Astrocyte (in vitro differentiated cells and primary cell): Measurements from ENCODE around the gene MMP28. TPM values are rescaled to one million over a fixed set of nuclear protein-coding genes. Genes with fewer than 3 reads are reported as not detected.

Experiments
- DNase-seq: peaks from one replicate; pipeline ENCODE4 v3.0.0-alpha.2; 2010; ENCODE audit warnings: low read depth
- FAIRE-seq: peaks from 2 replicates; lab custom pipeline; 2011; peaks lifted over from hg19 to GRCh38; lab: Jason Lieb, UNC
- H2AFZ ChIP-seq: 2 replicates; pipeline ENCODE4 v1.6.0; 2012; ENCODE audit warnings: low read depth, low read length, inconsistent platforms
- H3K27ac ChIP-seq: 2 replicates; pipeline ENCODE4 v1.5.1; 2011; ENCODE audit warnings: low read depth, low read length, inconsistent platforms
- H3K27me3 ChIP-seq: 2 replicates; pipeline ENCODE4 v1.6.0; 2011; ENCODE audit warnings: low read length, inconsistent platforms; ENCODE audit not compliant: insufficient read depth
- H3K36me3 ChIP-seq: 2 replicates; pipeline ENCODE4 v1.5.1; 2011; ENCODE audit warnings: low read length, inconsistent platforms; ENCODE audit not compliant: insufficient read depth
- H3K4me1 ChIP-seq: 2 replicates; pipeline ENCODE4 v1.5.1; 2011; ENCODE audit warnings: low read length, inconsistent platforms; ENCODE audit not compliant: insufficient read depth
- H3K4me2 ChIP-seq: 2 replicates; pipeline ENCODE4 v1.6.0; 2012; ENCODE audit warnings: low read length, inconsistent platforms
- H3K4me3 ChIP-seq: 2 replicates; pipeline ENCODE4 v1.5.1; 2011; ENCODE audit warnings: low read depth, mild to moderate bottlenecking, low read length, inconsistent platforms; ENCODE audit not compliant: insufficient read depth
- H3K79me2 ChIP-seq: 2 replicates; pipeline ENCODE4 v1.6.0; 2012; ENCODE audit warnings: mild to moderate bottlenecking, low read length, inconsistent platforms; ENCODE audit not compliant: insufficient read depth
- H3K9ac ChIP-seq: 2 replicates; pipeline ENCODE4 v1.6.0; 2012; ENCODE audit warnings: mild to moderate bottlenecking, low read length, inconsistent platforms
- H3K9me3 ChIP-seq: 2 replicates; pipeline ENCODE4 v1.5.1; 2012; ENCODE audit warnings: low read depth, mild to moderate bottlenecking, low read length, inconsistent platforms; ENCODE audit not compliant: insufficient read depth
- H4K20me1 ChIP-seq: 2 replicates; pipeline ENCODE4 v1.6.0; 2012; ENCODE audit warnings: low read length, inconsistent platforms; ENCODE audit not compliant: insufficient read depth
- H3K27ac Mint-ChIP-seq: one replicate; pipeline ENCODE4 v1.8.0; 2021; ENCODE audit warnings: mild to moderate bottlenecking, mixed read lengths; ENCODE audit not compliant: unreplicated experiment
- H3K27me3 Mint-ChIP-seq: one replicate; pipeline ENCODE4 v1.8.0; 2021; ENCODE audit warnings: low read depth, mixed read lengths; ENCODE audit not compliant: unreplicated experiment
- H3K36me3 Mint-ChIP-seq: one replicate; pipeline ENCODE4 v1.8.0; 2021; ENCODE audit warnings: low read depth, mixed read lengths; ENCODE audit not compliant: unreplicated experiment
- H3K4me1 Mint-ChIP-seq: one replicate; pipeline ENCODE4 v1.8.0; 2021; ENCODE audit warnings: low read depth, mixed read lengths; ENCODE audit not compliant: unreplicated experiment
- H3K4me3 Mint-ChIP-seq: one replicate; pipeline ENCODE4 v1.8.0; 2021; ENCODE audit warnings: mild to moderate bottlenecking, moderate library complexity, mixed read lengths; ENCODE audit not compliant: unreplicated experiment
- H3K9me3 Mint-ChIP-seq: one replicate; pipeline ENCODE4 v1.8.0; 2021; ENCODE audit warnings: mild to moderate bottlenecking, mixed read lengths; ENCODE audit not compliant: unreplicated experiment
- CTCF ChIP-seq: IDR thresholded peaks from 2 replicates; pipeline ENCODE4 v1.5.1; 2011; ENCODE audit warnings: low read depth, mild to moderate bottlenecking, inconsistent platforms, low read length, moderate library complexity; ENCODE audit not compliant: insufficient read depth
- EZH2 ChIP-seq: IDR thresholded peaks from 2 replicates; pipeline ENCODE4 v1.6.1; 2012; ENCODE audit warnings: mild to moderate bottlenecking, low read length, inconsistent platforms; ENCODE audit not compliant: insufficient read depth
- total RNA-seq: library from RNA; stranded (reverse); gene quantifications from 2 replicates; pipeline ENCODE4 v1.2.1, GENCODE V29; 2021

Gene MMP28
- total RNA-seq, 1 donor from 2014 or later, result 1.2 TPM

- no peaks in the 10 kb centered on the region for H3K9me3 Mint-ChIP-seq
- no peak overlapping the region for H3K27ac Mint-ChIP-seq
- Histone ChIP-seq H3K27ac (no peak overlapping the region), H3K27me3 (no peaks in the 10 kb centered on the region), H3K9me3 (no peaks in the 10 kb centered on the region), H3K4me2 (no peak overlapping the region), H3K79me2 (peaks cover 3% of the 10 kb centered on the region), H3K4me3 (no peak overlapping the region), H4K20me1 (peaks cover 22% of the 10 kb centered on the region), H3K4me1 (peaks cover 18% of the 10 kb centered on the region), H2AFZ (no peak overlapping the region), H3K36me3 (peaks cover 33% of the 10 kb centered on the region), H3K9ac (no peak overlapping the region)
- peaks cover 4% of the 10 kb centered on the region for H3K36me3 Mint-ChIP-seq
- DNase-seq (no peak), FAIRE-seq (no peak)
- no peak overlapping the region for H3K4me3 Mint-ChIP-seq
- H3K4me1 Mint-ChIP-seq, result peaks cover 2% of the 10 kb centered on the region
- TF ChIP-seq CTCF, result no peak
- TF ChIP-seq EZH2, result no peak
- no peaks in the 10 kb centered on the region for H3K27me3 Mint-ChIP-seq
These were observed 79.3 kb downstream of the MMP28 start for GRCh38 chr17:35716173-35716572.

Other genes starting within 250 kb of the MMP28 start
- not detected in 2 replicates for gene SLFN14, start 234.8 kb downstream of the MMP28 start, total RNA-seq
- gene PEX12, start 217.1 kb downstream of the MMP28 start, total RNA-seq, result 3.9 and 5.6 TPM in 2 replicates
- gene AP2B1, start 208.3 kb downstream of the MMP28 start, total RNA-seq, result 288 and 313 TPM in 2 replicates
- 19.1 and 21.7 TPM in 2 replicates for gene RASL10B, start 64.0 kb downstream of the MMP28 start, total RNA-seq
- 0.07 TPM in 1 of 2 replicates, not detected in the other for gene GAS2L2, start 42.4 kb downstream of the MMP28 start, total RNA-seq
- not detected in 2 replicates for gene C17orf50, start 34.8 kb downstream of the MMP28 start, total RNA-seq
- gene TAF15, start 13.8 kb upstream of the MMP28 start, total RNA-seq, result 153 and 156 TPM in 2 replicates
- gene HEATR9, start 73.2 kb upstream of the MMP28 start, total RNA-seq, result not detected in 2 replicates
- 71.3 and 95.8 TPM in 2 replicates for gene CCL5, start 84.7 kb upstream of the MMP28 start, total RNA-seq
- gene RDM1, start 135.1 kb upstream of the MMP28 start, total RNA-seq, result not detected in 2 replicates
- not detected in 2 replicates for gene LYZL6, start 148.1 kb upstream of the MMP28 start, total RNA-seq
- gene CCL16, start 185.9 kb upstream of the MMP28 start, total RNA-seq, result not detected in 2 replicates
- not detected in 2 replicates for gene CCL14, start 191.1 kb upstream of the MMP28 start, total RNA-seq
- not detected in 2 replicates for gene CCL15, start 205.9 kb upstream of the MMP28 start, total RNA-seq
- gene CCL23, start 222.3 kb upstream of the MMP28 start, total RNA-seq, result not detected in 2 replicates